A549 treated with AZD9567 at 1 μM for 4 hours (cell line): ENCODE data around the gene IAPP. TPM values are rescaled to one million over a fixed set of nuclear protein-coding genes. Genes with fewer than 3 reads are reported as not detected.

ENCODE experiments used
- total RNA-seq: library from RNA; stranded (reverse); fragments of 200-300 nt; extraction: Qiagen RNA extraction; gene quantifications from 5 replicates; pipeline ENCODE4 v1.2.3, GENCODE V29; 2022; ENCODE audit not compliant: insufficient read depth

The IAPP gene
- not detected in 5 replicates for total RNA-seq

DNA sequence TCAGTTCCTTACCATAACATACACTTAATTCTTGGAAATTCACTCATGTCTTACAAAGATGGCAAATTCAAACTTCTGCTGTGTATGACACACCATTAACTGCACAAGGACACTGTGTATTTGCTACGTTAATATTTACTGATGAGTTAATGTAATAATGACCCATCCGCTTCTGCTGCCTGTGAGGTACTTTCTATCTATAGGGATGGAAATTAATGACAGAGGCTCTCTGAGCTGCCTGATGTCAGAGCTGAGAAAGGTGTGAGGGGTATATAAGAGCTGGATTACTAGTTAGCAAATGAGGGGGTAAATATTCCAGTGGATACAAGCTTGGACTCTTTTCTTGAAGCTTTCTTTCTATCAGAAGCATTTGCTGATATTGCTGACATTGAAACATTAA is at the start of gene IAPP:
Gene IAPP, plus strand, starts transcription at position 301 of the 400 bp plus-strand sequence. CDS start 450 bp downstream, outside the sequence.

DNA sequence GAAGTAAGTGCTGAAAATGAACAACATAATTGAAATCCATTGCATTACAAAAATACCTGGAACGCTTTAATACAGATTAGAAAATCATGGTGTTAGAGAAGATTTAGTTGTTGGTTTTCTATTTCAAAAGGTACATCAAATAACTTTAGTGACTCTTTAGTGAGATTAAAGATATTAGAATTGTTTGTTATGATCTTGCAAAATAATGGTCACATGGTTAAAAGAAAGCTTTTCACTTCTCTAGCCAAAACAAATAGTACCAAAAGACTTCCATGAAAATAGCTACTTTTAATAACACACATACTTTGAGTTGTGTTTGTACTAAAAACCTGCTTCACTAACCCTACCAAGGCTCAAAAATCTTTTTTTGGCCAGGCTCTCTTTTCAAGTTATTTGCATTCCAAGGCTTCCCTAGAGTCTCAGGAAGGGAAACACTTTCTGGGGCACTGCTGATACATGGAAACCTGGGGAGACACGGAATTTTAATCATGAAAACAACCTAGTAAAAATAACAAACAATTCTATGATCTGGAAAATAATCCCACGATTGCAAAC is 37.9 kb upstream of the IAPP start, which contains the start of gene SLCO1A2:
Gene SLCO1A2, minus strand, starts transcription at position 147 of the 555 bp plus-strand sequence. CDS start 270 bp downstream, outside the sequence.

Other genes starting within 250 kb of the IAPP start
- gene SLCO1B1, start 241.7 kb upstream of the IAPP start, total RNA-seq = 0.24 to 0.40 TPM (median 0.35 TPM) in 4 of 5 replicates, not detected in the other
- gene SLCO1A2, start 38.0 kb upstream of the IAPP start, total RNA-seq = 0.06 to 0.17 TPM in 2 of 5 replicates, not detected in the others
- 5.2 to 7.4 TPM (median 6.1 TPM) in 5 replicates for gene PYROXD1, start 64.8 kb downstream of the IAPP start, total RNA-seq
- 49.9 to 71.9 TPM (median 64.6 TPM) in 5 replicates for gene RECQL, start 128.7 kb downstream of the IAPP start, total RNA-seq
- gene GOLT1B, start 128.9 kb downstream of the IAPP start, total RNA-seq = 87.5 to 137 TPM (median 97.0 TPM) in 5 replicates
- 2.6 to 4.8 TPM (median 3.2 TPM) in 5 replicates for gene SPX, start 153.4 kb downstream of the IAPP start, total RNA-seq
- not detected in 5 replicates for gene GYS2, start 231.9 kb downstream of the IAPP start, total RNA-seq